ENCODE measurements around the gene NR2C1. TPM values are rescaled to one million over a fixed set of nuclear protein-coding genes. Genes with fewer than 3 reads are reported as not detected.
"Not testable (repeated sequence)": the region's sequence is repeated elsewhere in the genome, so short reads cannot be mapped to it uniquely, and the experiment has no call there.

The NR2C1 gene
- total RNA-seq, 2 experiments from 2014 or later: 42.8 to 43.4 TPM

DNA sequence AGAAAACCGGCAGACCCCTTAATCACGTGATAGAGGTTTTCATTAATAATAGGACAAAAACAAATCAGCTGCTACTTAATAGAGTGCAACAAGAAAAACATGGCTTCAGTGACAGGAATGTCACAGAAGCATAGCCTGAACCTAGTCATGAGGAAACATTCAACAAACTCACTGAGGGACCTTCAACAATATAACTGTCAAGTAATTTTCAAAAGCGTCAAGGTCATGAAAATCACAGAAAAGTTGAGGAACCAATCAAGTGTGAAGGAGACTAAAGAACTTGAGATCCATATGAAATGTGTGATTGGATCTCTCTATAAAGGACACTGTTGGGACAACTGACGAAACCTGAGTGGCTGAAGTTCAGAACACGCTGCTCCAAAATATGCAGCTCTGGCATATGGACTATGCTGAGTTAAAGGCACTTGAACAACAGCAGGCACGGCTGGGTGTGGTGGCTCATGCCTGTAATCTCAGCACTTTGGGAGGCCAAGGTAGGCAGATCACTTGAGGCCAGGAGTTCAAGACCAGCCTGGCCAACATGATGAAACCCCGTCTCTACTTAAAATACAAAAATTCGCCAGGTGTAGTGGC is 86.2 kb downstream of the NR2C1 start:
- Histone ChIP-seq H3K79me2 (ENCODE audit: insufficient read depth, low read depth, low read length) (peaks cover 9% of the 10 kb centered on the region; the same call in 1 of the 2 replicates), H3K4me3 (ENCODE audit: low read depth, low read length, poor library complexity, severe bottlenecking) (no peak overlapping the region), H3K4me1 (ENCODE audit: insufficient read depth, low read length, poor library complexity, severe bottlenecking) (peaks cover 26% of the 10 kb centered on the region), H3K9me3 (ENCODE audit: low read length) (no peaks in the 10 kb centered on the region), H2AFZ (ENCODE audit: low read length) (no peak overlapping the region), H3K27ac (ENCODE audit: low read depth, low read length, poor library complexity, severe bottlenecking) (no peak overlapping the region), H3K36me3 (ENCODE audit: insufficient read depth, low read length) (peaks cover 55% of the 10 kb centered on the region), H4K20me1 (ENCODE audit: insufficient read depth, low read length) (no peaks in the 10 kb centered on the region), H3K9me2 (ENCODE audit: insufficient read depth, low read length) (no peaks in the 10 kb centered on the region), H3K4me2 (ENCODE audit: low read length) (no peak overlapping the region)
- TF ChIP-seq EZH2phosphoT487 (IDR thresholded peaks at IDR 0.05; ENCODE audit: borderline replicate concordance, low read depth, low read length): no peak
- TF ChIP-seq, protein P1, sequence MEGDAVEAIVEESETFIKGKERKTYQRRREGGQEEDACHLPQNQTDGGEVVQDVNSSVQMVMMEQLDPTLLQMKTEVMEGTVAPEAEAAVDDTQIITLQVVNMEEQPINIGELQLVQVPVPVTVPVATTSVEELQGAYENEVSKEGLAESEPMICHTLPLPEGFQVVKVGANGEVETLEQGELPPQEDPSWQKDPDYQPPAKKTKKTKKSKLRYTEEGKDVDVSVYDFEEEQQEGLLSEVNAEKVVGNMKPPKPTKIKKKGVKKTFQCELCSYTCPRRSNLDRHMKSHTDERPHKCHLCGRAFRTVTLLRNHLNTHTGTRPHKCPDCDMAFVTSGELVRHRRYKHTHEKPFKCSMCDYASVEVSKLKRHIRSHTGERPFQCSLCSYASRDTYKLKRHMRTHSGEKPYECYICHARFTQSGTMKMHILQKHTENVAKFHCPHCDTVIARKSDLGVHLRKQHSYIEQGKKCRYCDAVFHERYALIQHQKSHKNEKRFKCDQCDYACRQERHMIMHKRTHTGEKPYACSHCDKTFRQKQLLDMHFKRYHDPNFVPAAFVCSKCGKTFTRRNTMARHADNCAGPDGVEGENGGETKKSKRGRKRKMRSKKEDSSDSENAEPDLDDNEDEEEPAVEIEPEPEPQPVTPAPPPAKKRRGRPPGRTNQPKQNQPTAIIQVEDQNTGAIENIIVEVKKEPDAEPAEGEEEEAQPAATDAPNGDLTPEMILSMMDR (conservative IDR thresholded peaks at IDR 0.05; ENCODE audit: low read length): no peak
- intact Hi-C loops (cut with micrococcal nuclease; ENCODE audit: unreplicated experiment): no loop called here
- DNase-seq (ENCODE audit: low spot score): no peak
- no TSS peak for BruUV-seq (replicated peaks)
- POLR2A ChIA-PET: interaction anchor here (1.4 kb wide), 1 partner anchor 14 kb away, joined by 4 read pairs; no protein-coding TSS in a partner anchor
- CTCF ChIA-PET (ENCODE audit: unreplicated experiment): no interaction called here

DNA sequence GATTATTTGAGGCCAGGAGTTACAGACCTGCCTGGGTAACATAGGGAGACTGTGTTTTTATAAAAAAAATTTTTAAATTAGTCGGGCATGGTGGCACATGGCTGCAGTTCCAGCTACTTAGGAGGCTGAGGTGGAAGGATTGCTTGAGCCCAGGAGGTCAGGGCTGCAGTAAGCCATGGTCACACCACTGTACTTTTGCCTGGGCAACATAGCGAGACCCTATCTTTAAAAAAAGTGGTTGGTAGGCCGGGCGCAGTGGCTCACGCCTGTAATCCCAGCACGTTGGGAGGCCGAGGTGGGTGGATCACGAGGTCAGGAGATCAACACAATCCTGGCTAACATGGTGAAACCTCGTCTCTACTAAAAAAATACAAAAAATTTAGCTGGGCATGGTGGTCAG is 88.3 kb downstream of the NR2C1 start:
- H3K79me2 ChIP-seq (ENCODE audit: insufficient read depth, low read depth, low read length): peaks cover 10% of the 10 kb centered on the region; the same call in 1 of the 2 replicates
- H2AFZ ChIP-seq (ENCODE audit: low read length): not testable (repeated sequence)

DNA sequence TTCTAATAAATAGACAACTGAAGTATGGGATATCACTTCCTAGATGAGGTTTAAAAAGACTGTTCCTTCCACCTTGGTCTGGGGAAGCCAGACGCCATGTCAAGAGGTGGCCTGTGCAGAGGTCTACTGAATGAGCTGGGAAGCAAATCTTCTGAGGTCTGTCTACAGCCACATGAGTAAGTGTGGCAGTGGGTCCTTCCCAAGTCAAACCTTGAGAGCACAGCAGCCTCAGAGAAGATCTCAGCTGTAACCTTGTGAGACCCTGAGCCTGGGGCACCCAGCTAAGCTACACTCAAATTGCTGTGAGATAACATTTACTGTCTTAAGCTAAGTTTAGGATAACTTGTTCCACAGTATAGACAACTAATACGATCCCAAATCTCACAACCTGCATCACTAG is 90.1 kb downstream of the NR2C1 start:
- Histone ChIP-seq H3K9me2 (ENCODE audit: insufficient read depth, low read length) (no peaks in the 10 kb centered on the region), H3K79me2 (ENCODE audit: insufficient read depth, low read depth, low read length) (peaks cover 10% of the 10 kb centered on the region; the same call in 1 of the 2 replicates), H2AFZ (ENCODE audit: low read length) (no peak overlapping the region), H3K4me3 (ENCODE audit: low read depth, low read length, poor library complexity, severe bottlenecking) (no peak overlapping the region), H3K4me1 (ENCODE audit: insufficient read depth, low read length, poor library complexity, severe bottlenecking) (peaks cover 9% of the 10 kb centered on the region), H3K27ac (ENCODE audit: low read depth, low read length, poor library complexity, severe bottlenecking) (no peak overlapping the region), H3K36me3 (ENCODE audit: insufficient read depth, low read length) (peaks cover 32% of the 10 kb centered on the region), H3K4me2 (ENCODE audit: low read length) (no peak overlapping the region), H3K9me3 (ENCODE audit: low read length) (no peaks in the 10 kb centered on the region), H4K20me1 (ENCODE audit: insufficient read depth, low read length) (no peaks in the 10 kb centered on the region)
- CTCF ChIA-PET (ENCODE audit: unreplicated experiment): no interaction called here
- TF ChIP-seq EZH2phosphoT487 (IDR thresholded peaks at IDR 0.05; ENCODE audit: borderline replicate concordance, low read depth, low read length): no peak
- TF ChIP-seq, protein P1 (conservative IDR thresholded peaks at IDR 0.05; ENCODE audit: low read length): no peak
- intact Hi-C loops (cut with micrococcal nuclease; ENCODE audit: unreplicated experiment): loop anchor here (5.0 kb wide), 1 partner anchor 166 kb away; no protein-coding TSS in a partner anchor
- BruUV-seq (replicated peaks): no TSS peak
- POLR2A ChIA-PET: interaction anchor here (1.1 to 2.3 kb wide), 2 partner anchors 14 to 413 kb away, joined by 3 to 13 read pairs; no protein-coding TSS in a partner anchor
- DNase-seq (ENCODE audit: low spot score): no peak

More for the DNA sequence above, 88.3 kb downstream of the NR2C1 start:
- POLR2A ChIA-PET: interaction anchor here (0.5 to 0.8 kb wide), 3 partner anchors 18 to 586 kb away, joined by 3 to 5 read pairs (median 3); partner anchors contain the start of gene NDUFA12
- Histone ChIP-seq H3K4me1 (ENCODE audit: insufficient read depth, low read length, poor library complexity, severe bottlenecking) (peaks cover 21% of the 10 kb centered on the region), H3K36me3 (ENCODE audit: insufficient read depth, low read length) (peaks cover 47% of the 10 kb centered on the region)
- BruUV-seq (replicated peaks); CTCF ChIA-PET (ENCODE audit: unreplicated experiment); H3K9me3 ChIP-seq (ENCODE audit: low read length); H4K20me1 ChIP-seq (ENCODE audit: insufficient read depth, low read length); intact Hi-C loops (cut with micrococcal nuclease; ENCODE audit: unreplicated experiment); H3K4me2 ChIP-seq (ENCODE audit: low read length); DNase-seq (ENCODE audit: low spot score); H3K9me2 ChIP-seq (ENCODE audit: insufficient read depth, low read length); H3K4me3 ChIP-seq (ENCODE audit: low read depth, low read length, poor library complexity, severe bottlenecking); H3K27ac ChIP-seq (ENCODE audit: low read depth, low read length, poor library complexity, severe bottlenecking): not testable (repeated sequence)
